ENCODE results near the gene ZNF485.

GRCh38 chr10:43616697-43617370, 10.6 kb downstream of the ZNF485 start:
- TF ChIP-seq GATA2 (IDR thresholded peaks at IDR 0.05; ENCODE audit: low read depth, low read length) (no peak), GATA3 (IDR thresholded peaks at IDR 0.05; ENCODE audit: low read depth, low read length) (no peak)
